ENCODE results near the gene ALAS1. TPM values are rescaled to one million over a fixed set of nuclear protein-coding genes. Genes with fewer than 3 reads are reported as not detected.

ALAS1 gene
- total and polyA plus RNA-seq, 9 of the 15 experiments (the other 6 are each of a cell fraction or from before 2014, with no cell fraction given) = 21.4 to 49.5 (median 34.4) TPM

GRCh38 chr3:52245322-52246263 lies 47.6 kb downstream of the ALAS1 start, which contains the start of gene PPM1M (continued):
- TF ChIP-seq, protein P1, sequence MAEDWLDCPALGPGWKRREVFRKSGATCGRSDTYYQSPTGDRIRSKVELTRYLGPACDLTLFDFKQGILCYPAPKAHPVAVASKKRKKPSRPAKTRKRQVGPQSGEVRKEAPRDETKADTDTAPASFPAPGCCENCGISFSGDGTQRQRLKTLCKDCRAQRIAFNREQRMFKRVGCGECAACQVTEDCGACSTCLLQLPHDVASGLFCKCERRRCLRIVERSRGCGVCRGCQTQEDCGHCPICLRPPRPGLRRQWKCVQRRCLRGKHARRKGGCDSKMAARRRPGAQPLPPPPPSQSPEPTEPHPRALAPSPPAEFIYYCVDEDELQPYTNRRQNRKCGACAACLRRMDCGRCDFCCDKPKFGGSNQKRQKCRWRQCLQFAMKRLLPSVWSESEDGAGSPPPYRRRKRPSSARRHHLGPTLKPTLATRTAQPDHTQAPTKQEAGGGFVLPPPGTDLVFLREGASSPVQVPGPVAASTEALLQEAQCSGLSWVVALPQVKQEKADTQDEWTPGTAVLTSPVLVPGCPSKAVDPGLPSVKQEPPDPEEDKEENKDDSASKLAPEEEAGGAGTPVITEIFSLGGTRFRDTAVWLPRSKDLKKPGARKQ (CRISPR knock-in tag; IDR thresholded peaks at IDR 0.05) = no peak
- TF ChIP-seq MITF (IDR thresholded peaks at IDR 0.05) (no peak), SMAD2 (IDR thresholded peaks at IDR 0.05; ENCODE audit: low read depth, low read length) (no peak), MEF2D (tag; conservative IDR thresholded peaks at IDR 0.05; ENCODE audit: low read depth) (no peak), SRF (CRISPR knock-in tag; IDR thresholded peaks at IDR 0.05) (no peak), CBX3 (IDR thresholded peaks at IDR 0.05; ENCODE audit: borderline replicate concordance in 1 of 2, low read length in 2 of 2) (no peak), TFE3 (CRISPR knock-in tag; IDR thresholded peaks at IDR 0.05) (no peak), ZFP1 (CRISPR knock-in tag; IDR thresholded peaks at IDR 0.05) (no peak), TCF7 (IDR thresholded peaks at IDR 0.05; ENCODE audit: borderline replicate concordance) (no peak)
- TF ChIP-seq, protein P2, sequence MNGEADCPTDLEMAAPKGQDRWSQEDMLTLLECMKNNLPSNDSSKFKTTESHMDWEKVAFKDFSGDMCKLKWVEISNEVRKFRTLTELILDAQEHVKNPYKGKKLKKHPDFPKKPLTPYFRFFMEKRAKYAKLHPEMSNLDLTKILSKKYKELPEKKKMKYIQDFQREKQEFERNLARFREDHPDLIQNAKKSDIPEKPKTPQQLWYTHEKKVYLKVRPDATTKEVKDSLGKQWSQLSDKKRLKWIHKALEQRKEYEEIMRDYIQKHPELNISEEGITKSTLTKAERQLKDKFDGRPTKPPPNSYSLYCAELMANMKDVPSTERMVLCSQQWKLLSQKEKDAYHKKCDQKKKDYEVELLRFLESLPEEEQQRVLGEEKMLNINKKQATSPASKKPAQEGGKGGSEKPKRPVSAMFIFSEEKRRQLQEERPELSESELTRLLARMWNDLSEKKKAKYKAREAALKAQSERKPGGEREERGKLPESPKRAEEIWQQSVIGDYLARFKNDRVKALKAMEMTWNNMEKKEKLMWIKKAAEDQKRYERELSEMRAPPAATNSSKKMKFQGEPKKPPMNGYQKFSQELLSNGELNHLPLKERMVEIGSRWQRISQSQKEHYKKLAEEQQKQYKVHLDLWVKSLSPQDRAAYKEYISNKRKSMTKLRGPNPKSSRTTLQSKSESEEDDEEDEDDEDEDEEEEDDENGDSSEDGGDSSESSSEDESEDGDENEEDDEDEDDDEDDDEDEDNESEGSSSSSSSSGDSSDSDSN (IDR thresholded peaks at IDR 0.05; ENCODE audit: borderline replicate concordance in 1 of 2, low read depth in 2 of 2, low read length in 2 of 2) = no peak

Measured in K562 (cell line).